H1 (cell line): Measurements from ENCODE around the gene SDC4. TPM values are rescaled to one million over a fixed set of nuclear protein-coding genes. Genes with fewer than 3 reads are reported as not detected.

ENCODE experiments used
- TAF1 ChIP-seq: IDR thresholded peaks from 2 replicates; pipeline ENCODE4 v1.6.1; 2011; ENCODE audit warnings: mild to moderate bottlenecking, low read depth, low read length
- polyA plus RNA-seq, 7 experiments: library from polyadenylated mRNA; depleted of rRNA in 3 of 7; stranded (reverse) in 5 of 7; unstranded in 2 of 7; fragments of >200 nt in 5 of 7; fragments of 200-250 nt in 2 of 7; gene quantifications; 1 replicate in 5 of 7; 2 replicates in 1 of 7; 4 replicates in 1 of 7; pipeline versions ENCODE4 v1.2.1 to v1.2.3, GENCODE V29; 2011 to 2013; ENCODE audit warnings: missing spikeins in 2 of 7, mixed read lengths in 2 of 7
- total RNA-seq: library from RNA; stranded (reverse); fragmentation: NEBNext Ultra II Directional; extraction: Animal tissue kit (Norgen Biotek cat#: 25700); gene quantifications from 2 replicates; pipeline ENCODE4 v1.2.1, GENCODE V29; 2021

The SDC4 gene
- total and polyA plus RNA-seq, 2 of the 8 experiments (the other 6 are each of a cell fraction or from before 2014, with no cell fraction given), result 34.6 to 60.2 TPM

DNA sequence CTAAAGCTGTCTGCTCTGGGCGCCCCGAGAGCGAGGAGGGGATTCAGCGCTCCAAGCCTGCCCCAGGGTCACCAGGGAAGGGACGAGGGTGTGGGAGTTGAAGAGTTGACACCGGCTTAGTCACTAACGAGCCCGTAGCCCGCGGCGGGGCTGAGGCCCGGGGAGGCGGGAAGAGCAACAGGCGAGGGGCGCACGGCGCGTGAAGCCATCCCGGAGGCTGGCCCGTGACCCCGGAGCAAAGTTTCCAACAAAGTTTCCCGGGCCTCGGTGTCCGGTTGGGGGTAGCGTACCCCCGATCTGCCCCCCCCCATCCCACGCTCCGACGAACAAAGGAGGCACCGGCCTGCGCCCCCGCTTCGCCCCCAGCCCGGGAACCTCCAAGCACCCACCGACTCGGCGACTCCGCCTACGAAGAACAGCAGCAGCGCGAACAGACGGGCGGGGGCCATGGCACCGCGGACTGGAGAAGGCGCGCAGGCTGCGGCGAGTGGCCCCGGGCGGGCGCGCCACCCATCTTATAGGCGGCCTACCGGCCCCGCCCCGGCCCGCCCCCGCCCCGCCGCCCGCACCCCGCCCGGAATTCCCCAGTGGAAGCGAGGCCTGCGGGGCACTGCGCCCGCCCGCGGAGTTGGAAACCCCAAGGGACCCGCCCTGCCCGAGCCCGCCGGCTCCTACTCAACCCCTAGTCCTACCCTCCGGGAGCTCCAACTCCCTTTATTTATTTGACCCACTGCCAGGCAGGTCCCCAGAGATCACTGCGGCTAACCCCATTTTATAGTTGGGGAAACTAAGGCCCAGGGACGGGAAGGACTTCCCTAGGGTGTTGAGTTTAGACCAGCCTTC lies at the start of gene SDC4 (continued):
- peak; percentile 93 for TF ChIP-seq TAF1
- TF ChIP-seq, all 59 proteins: peak for 14
